ENCODE data around the gene PMPCB. TPM values are rescaled to one million over a fixed set of nuclear protein-coding genes. Genes with fewer than 3 reads are reported as not detected.
"Not testable (repeated sequence)": the region's sequence is repeated elsewhere in the genome, so short reads cannot be mapped to it uniquely, and the experiment has no call there.

The PMPCB gene
- polyA plus RNA-seq (2013, experiment 1 of 2), result 73.9 TPM
- 87.7 TPM for polyA plus RNA-seq (2013, experiment 2 of 2)

- Histone ChIP-seq H3K4me3 (ENCODE audit: extremely low read depth, insufficient read depth, low read length, poor library complexity, severe bottlenecking) (peak within 1 kb of the TSS; percentile 73), H3K9me3 (ENCODE audit: control insufficient read depth, low read length) (no peaks in the 10 kb centered on the region), H3K4me1 (ENCODE audit: control insufficient read depth, insufficient read depth, low read length, poor library complexity, severe bottlenecking) (no peaks in the 10 kb centered on the region), H3K27ac (ENCODE audit: low read depth, low read length, severe bottlenecking) (peak within 1 kb of the TSS; percentile 85), H3K36me3 (ENCODE audit: control insufficient read depth, insufficient read depth, low read length) (peaks cover 32% of the 10 kb centered on the region)
- WGBS, 2 experiments (ENCODE audit: insufficient coverage in 2 of 2), result 0 to 11% methylated on average over 30 to 45 of the region's 52 CpGs
Observed at GRCh38 chr7:103296901-103297836, at the start of gene PMPCB. TSS of gene PMPCB (plus strand) at chr7:103297435. CDS start at chr7:103297460, 25 bp downstream.

GRCh38 chr7:103253699-103254506, 43.3 kb upstream of the PMPCB start:
- H3K36me3 ChIP-seq (ENCODE audit: control insufficient read depth, insufficient read depth, low read length); H3K27ac ChIP-seq (ENCODE audit: low read depth, low read length, severe bottlenecking); H3K9me3 ChIP-seq (ENCODE audit: control insufficient read depth, low read length); H3K4me1 ChIP-seq (ENCODE audit: control insufficient read depth, insufficient read depth, low read length, poor library complexity, severe bottlenecking); H3K4me3 ChIP-seq (ENCODE audit: extremely low read depth, insufficient read depth, low read length, poor library complexity, severe bottlenecking): not testable (repeated sequence)
- WGBS, 2 experiments (ENCODE audit: insufficient coverage in 2 of 2), result 33 to 77% methylated on average over 1 to 2 of the region's 3 CpGs

GRCh38 chr7:103264054-103264453, 33.2 kb upstream of the PMPCB start:
- not testable (repeated sequence) for H3K4me1 ChIP-seq (ENCODE audit: control insufficient read depth, insufficient read depth, low read length, poor library complexity, severe bottlenecking); H3K9me3 ChIP-seq (ENCODE audit: control insufficient read depth, low read length); H3K27ac ChIP-seq (ENCODE audit: low read depth, low read length, severe bottlenecking); H3K36me3 ChIP-seq (ENCODE audit: control insufficient read depth, insufficient read depth, low read length); H3K4me3 ChIP-seq (ENCODE audit: extremely low read depth, insufficient read depth, low read length, poor library complexity, severe bottlenecking)
- no CpG with 5 or more reads among the region's 2 CpGs for WGBS, 2 experiments (ENCODE audit: insufficient coverage in 2 of 2)

- WGBS, 2 experiments (ENCODE audit: insufficient coverage in 2 of 2), result no CpG with 5 or more reads among the region's 2 CpGs
- H3K4me3 ChIP-seq (ENCODE audit: extremely low read depth, insufficient read depth, low read length, poor library complexity, severe bottlenecking); H3K4me1 ChIP-seq (ENCODE audit: control insufficient read depth, insufficient read depth, low read length, poor library complexity, severe bottlenecking); H3K36me3 ChIP-seq (ENCODE audit: control insufficient read depth, insufficient read depth, low read length); H3K9me3 ChIP-seq (ENCODE audit: control insufficient read depth, low read length); H3K27ac ChIP-seq (ENCODE audit: low read depth, low read length, severe bottlenecking): not testable (repeated sequence)
Observed at GRCh38 chr7:103266229-103266628, 31.0 kb upstream of the PMPCB start.

GRCh38 chr7:103273374-103273773, 23.9 kb upstream of the PMPCB start:
- not testable (repeated sequence) for H3K4me1 ChIP-seq (ENCODE audit: control insufficient read depth, insufficient read depth, low read length, poor library complexity, severe bottlenecking); H3K36me3 ChIP-seq (ENCODE audit: control insufficient read depth, insufficient read depth, low read length); H3K27ac ChIP-seq (ENCODE audit: low read depth, low read length, severe bottlenecking); H3K4me3 ChIP-seq (ENCODE audit: extremely low read depth, insufficient read depth, low read length, poor library complexity, severe bottlenecking); H3K9me3 ChIP-seq (ENCODE audit: control insufficient read depth, low read length)
- 94% methylated on average over 2 of the region's 6 CpGs; no CpG with 5 or more reads in 1 of the 2 experiments for WGBS, 2 experiments (ENCODE audit: insufficient coverage in 2 of 2)

- 98 to 100% methylated on average over 2 to 9 of the region's 24 CpGs for WGBS, 2 experiments (ENCODE audit: insufficient coverage in 2 of 2)
- not testable (repeated sequence) for H3K27ac ChIP-seq (ENCODE audit: low read depth, low read length, severe bottlenecking); H3K4me1 ChIP-seq (ENCODE audit: control insufficient read depth, insufficient read depth, low read length, poor library complexity, severe bottlenecking); H3K36me3 ChIP-seq (ENCODE audit: control insufficient read depth, insufficient read depth, low read length); H3K4me3 ChIP-seq (ENCODE audit: extremely low read depth, insufficient read depth, low read length, poor library complexity, severe bottlenecking); H3K9me3 ChIP-seq (ENCODE audit: control insufficient read depth, low read length)
Observed at GRCh38 chr7:103274867-103275266, 22.4 kb upstream of the PMPCB start.

GRCh38 chr7:103278195-103278594, 19.0 kb upstream of the PMPCB start:
- not testable (repeated sequence) for H3K27ac ChIP-seq (ENCODE audit: low read depth, low read length, severe bottlenecking); H3K9me3 ChIP-seq (ENCODE audit: control insufficient read depth, low read length); H3K4me3 ChIP-seq (ENCODE audit: extremely low read depth, insufficient read depth, low read length, poor library complexity, severe bottlenecking); H3K36me3 ChIP-seq (ENCODE audit: control insufficient read depth, insufficient read depth, low read length); H3K4me1 ChIP-seq (ENCODE audit: control insufficient read depth, insufficient read depth, low read length, poor library complexity, severe bottlenecking)
- 100% methylated on average over 1 of the region's 2 CpGs; no CpG with 5 or more reads in 1 of the 2 experiments for WGBS, 2 experiments (ENCODE audit: insufficient coverage in 2 of 2)

GRCh38 chr7:103279636-103279962, 17.6 kb upstream of the PMPCB start:
- not testable (repeated sequence) for H3K36me3 ChIP-seq (ENCODE audit: control insufficient read depth, insufficient read depth, low read length); H3K9me3 ChIP-seq (ENCODE audit: control insufficient read depth, low read length); H3K27ac ChIP-seq (ENCODE audit: low read depth, low read length, severe bottlenecking); H3K4me1 ChIP-seq (ENCODE audit: control insufficient read depth, insufficient read depth, low read length, poor library complexity, severe bottlenecking)
- peak overlapping the region; percentile 47 for H3K4me3 ChIP-seq (ENCODE audit: extremely low read depth, insufficient read depth, low read length, poor library complexity, severe bottlenecking)
- WGBS, 2 experiments (ENCODE audit: insufficient coverage in 2 of 2), result 4 to 5% methylated on average over 8 to 12 of the region's 12 CpGs

- H3K27ac ChIP-seq (ENCODE audit: low read depth, low read length, severe bottlenecking); H3K9me3 ChIP-seq (ENCODE audit: control insufficient read depth, low read length); H3K4me1 ChIP-seq (ENCODE audit: control insufficient read depth, insufficient read depth, low read length, poor library complexity, severe bottlenecking); H3K36me3 ChIP-seq (ENCODE audit: control insufficient read depth, insufficient read depth, low read length): not testable (repeated sequence)
- 0 to 1% methylated on average over 37 to 53 of the region's 71 CpGs for WGBS, 2 experiments (ENCODE audit: insufficient coverage in 2 of 2)
- peak overlapping the region; percentile 47 for H3K4me3 ChIP-seq (ENCODE audit: extremely low read depth, insufficient read depth, low read length, poor library complexity, severe bottlenecking)
Observed at GRCh38 chr7:103279963-103280802, 17.1 kb upstream of the PMPCB start.

- H3K9me3 ChIP-seq (ENCODE audit: control insufficient read depth, low read length); H3K36me3 ChIP-seq (ENCODE audit: control insufficient read depth, insufficient read depth, low read length); H3K27ac ChIP-seq (ENCODE audit: low read depth, low read length, severe bottlenecking); H3K4me1 ChIP-seq (ENCODE audit: control insufficient read depth, insufficient read depth, low read length, poor library complexity, severe bottlenecking): not testable (repeated sequence)
- 2 to 4% methylated on average over 21 to 24 of the region's 25 CpGs for WGBS, 2 experiments (ENCODE audit: insufficient coverage in 2 of 2)
- peak overlapping the region; percentile 47 for H3K4me3 ChIP-seq (ENCODE audit: extremely low read depth, insufficient read depth, low read length, poor library complexity, severe bottlenecking)
Observed at GRCh38 chr7:103280803-103281155, 16.5 kb upstream of the PMPCB start.

Data from mesodermal cell (in vitro differentiated cells).